ENCODE results near the gene CDK6. TPM values are rescaled to one million over a fixed set of nuclear protein-coding genes. Genes with fewer than 3 reads are reported as not detected.

Gene CDK6
- total and polyA plus RNA-seq, 10 donors, result 0.91 to 37.8 (median 25.5) TPM

DNA sequence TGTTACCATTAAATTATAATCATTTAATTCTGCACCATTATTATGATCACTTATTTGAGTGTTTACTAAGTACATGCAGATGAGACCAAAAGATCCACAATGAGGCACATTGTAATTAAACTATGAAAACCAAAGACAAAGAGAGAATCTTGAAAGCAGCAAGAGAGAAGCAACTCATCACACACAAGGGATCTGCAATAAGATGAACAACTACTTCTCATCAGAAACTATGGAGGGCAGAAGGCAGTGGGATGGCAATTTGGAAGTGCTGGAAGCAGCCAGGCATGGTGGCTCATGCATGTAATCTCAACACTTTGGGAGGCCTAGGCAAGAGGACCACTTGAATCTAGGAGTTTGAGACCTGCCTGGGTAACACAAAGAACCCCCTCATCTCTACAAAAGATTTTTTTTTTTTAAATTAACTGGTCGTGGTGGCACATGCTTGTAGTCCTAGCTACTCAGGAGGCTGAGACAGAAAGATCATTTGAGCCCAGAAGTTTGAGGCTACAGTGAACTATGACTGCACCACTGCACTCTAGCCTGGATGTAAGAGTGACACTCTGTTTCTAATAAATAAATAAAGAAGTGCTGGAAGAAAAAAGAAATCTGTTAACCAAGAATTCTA lies 47.7 kb downstream of the CDK6 start:
- H3K27me3 ChIP-seq (replicated peaks in 1 of 7), result no peaks in the 10 kb centered on the region
- TF ChIP-seq POLR2A (IDR thresholded peaks at IDR 0.05) (no peak), POLR2AphosphoS5 (IDR thresholded peaks at IDR 0.05) (no peak)
- TF ChIP-seq, protein P1, sequence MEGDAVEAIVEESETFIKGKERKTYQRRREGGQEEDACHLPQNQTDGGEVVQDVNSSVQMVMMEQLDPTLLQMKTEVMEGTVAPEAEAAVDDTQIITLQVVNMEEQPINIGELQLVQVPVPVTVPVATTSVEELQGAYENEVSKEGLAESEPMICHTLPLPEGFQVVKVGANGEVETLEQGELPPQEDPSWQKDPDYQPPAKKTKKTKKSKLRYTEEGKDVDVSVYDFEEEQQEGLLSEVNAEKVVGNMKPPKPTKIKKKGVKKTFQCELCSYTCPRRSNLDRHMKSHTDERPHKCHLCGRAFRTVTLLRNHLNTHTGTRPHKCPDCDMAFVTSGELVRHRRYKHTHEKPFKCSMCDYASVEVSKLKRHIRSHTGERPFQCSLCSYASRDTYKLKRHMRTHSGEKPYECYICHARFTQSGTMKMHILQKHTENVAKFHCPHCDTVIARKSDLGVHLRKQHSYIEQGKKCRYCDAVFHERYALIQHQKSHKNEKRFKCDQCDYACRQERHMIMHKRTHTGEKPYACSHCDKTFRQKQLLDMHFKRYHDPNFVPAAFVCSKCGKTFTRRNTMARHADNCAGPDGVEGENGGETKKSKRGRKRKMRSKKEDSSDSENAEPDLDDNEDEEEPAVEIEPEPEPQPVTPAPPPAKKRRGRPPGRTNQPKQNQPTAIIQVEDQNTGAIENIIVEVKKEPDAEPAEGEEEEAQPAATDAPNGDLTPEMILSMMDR (IDR thresholded peaks at IDR 0.05 in 8 of 11, conservative IDR thresholded peaks at IDR 0.05 in 3 of 11), result no peak
- DNase-seq, result no peak
- peaks cover 0 to 17% (median 3%) of the 10 kb centered on the region in 6 donors for H3K4me1 ChIP-seq
- no peak overlapping the region for H3K4me3 ChIP-seq
- no peak overlapping the region for H3K27ac ChIP-seq
- H3K36me3 ChIP-seq, result no peaks in the 10 kb centered on the region
- WGBS, 5 donors, result 83 to 100% (median 88%) methylated on average over 1 of the region's 1 CpG
- intact Hi-C loops (cut with DNase I; ENCODE audit: low total_unique reads), result no loop called here
- peaks cover 0 to 23% (median 18%) of the 10 kb centered on the region in 8 donors for H3K9me3 ChIP-seq

DNA sequence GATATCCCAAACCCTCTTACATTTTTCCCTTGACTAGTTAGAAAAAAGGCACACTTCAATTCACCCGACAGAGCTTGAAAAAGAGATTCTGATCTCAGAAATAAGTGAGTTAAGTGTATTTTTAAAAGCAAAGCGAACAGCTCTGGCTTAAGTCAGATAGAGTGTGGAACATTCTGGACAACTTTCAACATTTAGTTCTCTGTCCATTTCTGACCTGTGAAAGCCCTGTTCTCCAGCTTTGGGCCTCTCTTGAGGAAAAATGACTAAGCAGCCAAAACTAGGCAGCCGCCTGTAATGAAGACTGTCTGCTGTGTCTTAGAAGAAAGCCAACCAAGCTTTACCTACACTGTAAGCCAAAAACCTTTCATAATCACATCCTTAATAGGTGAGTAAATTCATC lies 50.5 kb downstream of the CDK6 start:
- intact Hi-C loops (cut with DNase I; ENCODE audit: low total_unique reads), result no loop called here
- Histone ChIP-seq H3K9me3 (peaks cover 0 to 23% (median 18%) of the 10 kb centered on the region in 8 donors), H3K36me3 (no peaks in the 10 kb centered on the region), H3K27me3 (replicated peaks in 1 of 7) (no peaks in the 10 kb centered on the region), H3K4me3 (no peak overlapping the region), H3K27ac (no peak overlapping the region), H3K4me1 (peaks cover 0 to 31% (median 14%) of the 10 kb centered on the region in 6 donors)
- WGBS, 5 donors, result 76 to 86% (median 82%) methylated on average over 3 of the region's 3 CpGs
- no peak for TF ChIP-seq POLR2A (IDR thresholded peaks at IDR 0.05)
- TF ChIP-seq POLR2AphosphoS5 (IDR thresholded peaks at IDR 0.05), result no peak
- TF ChIP-seq, protein P1 (IDR thresholded peaks at IDR 0.05 in 8 of 11, conservative IDR thresholded peaks at IDR 0.05 in 3 of 11), result no peak
- DNase-seq, result no peak

DNA sequence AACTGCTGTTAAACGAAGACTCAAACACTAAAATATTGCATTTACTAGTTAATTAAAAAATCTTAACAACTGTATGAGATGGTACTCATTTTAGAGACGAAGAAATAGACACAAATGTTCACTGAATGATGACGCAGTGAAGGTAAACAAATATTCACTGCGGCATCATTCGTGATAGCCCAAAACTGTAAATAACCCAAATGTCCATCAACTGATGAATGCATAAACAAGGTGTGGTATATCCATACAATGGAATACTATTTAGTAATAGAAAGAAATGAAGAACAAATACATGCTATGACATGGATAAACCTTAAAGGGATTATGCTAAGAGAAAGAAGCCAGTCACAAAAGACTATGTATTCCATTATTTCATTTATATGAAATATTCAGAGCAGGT lies 51.4 kb downstream of the CDK6 start:
- no peak for DNase-seq
- 89 to 96% (median 95%) methylated on average over 5 of the region's 5 CpGs for WGBS, 5 donors
- Histone ChIP-seq H3K9me3 (peaks cover 0 to 23% (median 18%) of the 10 kb centered on the region in 8 donors), H3K27ac (no peak overlapping the region), H3K4me3 (no peak overlapping the region), H3K4me1 (peaks cover 0 to 41% (median 19%) of the 10 kb centered on the region in 6 donors), H3K27me3 (replicated peaks in 1 of 7) (no peaks in the 10 kb centered on the region), H3K36me3 (no peaks in the 10 kb centered on the region)
- TF ChIP-seq POLR2AphosphoS5 (IDR thresholded peaks at IDR 0.05), result no peak
- no peak for TF ChIP-seq POLR2A (IDR thresholded peaks at IDR 0.05)
- TF ChIP-seq, protein P1 (IDR thresholded peaks at IDR 0.05 in 8 of 11, conservative IDR thresholded peaks at IDR 0.05 in 3 of 11), result no peak
- intact Hi-C loops (cut with DNase I; ENCODE audit: low total_unique reads), result no loop called here

DNA sequence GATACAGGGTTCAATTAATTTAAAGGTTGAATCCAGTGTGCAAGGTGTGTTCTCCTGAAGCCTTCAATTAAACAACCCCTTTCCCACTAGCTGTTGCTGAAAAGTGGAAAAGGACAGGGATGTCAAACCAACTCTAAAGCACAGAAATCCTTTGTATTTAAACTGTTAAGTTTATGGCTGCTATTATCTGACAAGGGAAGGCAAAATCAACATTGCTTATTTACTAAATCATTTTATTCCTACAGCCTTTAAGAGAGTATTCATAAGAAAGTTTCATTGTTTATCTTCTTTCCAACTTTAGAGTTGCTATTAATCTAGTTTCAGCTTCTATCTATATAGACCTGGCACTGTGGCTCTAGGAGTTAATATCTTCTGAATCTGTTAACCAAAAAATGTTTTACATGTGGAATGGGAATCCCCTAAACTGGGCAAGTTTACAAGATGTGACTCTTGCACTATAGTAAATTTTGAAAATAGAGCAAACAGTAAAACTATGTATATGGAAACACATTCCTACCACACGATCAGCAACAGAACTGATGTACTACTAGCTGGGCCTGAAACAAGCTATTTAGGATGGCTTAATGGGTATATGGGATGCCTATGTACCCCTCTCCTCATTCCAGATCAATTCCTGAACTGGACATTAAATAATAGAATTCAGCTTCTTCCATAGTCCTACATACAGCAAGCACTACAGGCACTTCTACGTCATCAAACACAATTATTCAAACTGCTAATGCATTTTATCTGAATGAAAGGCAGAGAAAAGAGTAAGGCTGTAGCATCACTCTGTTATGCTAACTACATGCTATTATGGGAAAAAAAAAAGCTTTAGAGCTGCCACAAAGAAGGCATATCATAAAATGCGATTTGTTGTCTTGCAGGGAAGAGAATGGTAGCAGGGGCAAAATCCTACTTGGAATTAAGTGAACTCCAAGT lies 52.8 kb downstream of the CDK6 start:
- Histone ChIP-seq H3K36me3 (no peaks in the 10 kb centered on the region), H3K27me3 (replicated peaks in 1 of 7) (no peaks in the 10 kb centered on the region), H3K27ac (no peak overlapping the region), H3K4me3 (no peak overlapping the region), H3K9me3 (peaks cover 0 to 11% (median 7%) of the 10 kb centered on the region in 8 donors), H3K4me1 (peaks cover 0 to 55% (median 26%) of the 10 kb centered on the region in 6 donors)
- 84 to 91% (median 90%) methylated on average over 3 of the region's 3 CpGs for WGBS, 5 donors
- TF ChIP-seq POLR2A (IDR thresholded peaks at IDR 0.05), result no peak
- TF ChIP-seq, protein P1 (IDR thresholded peaks at IDR 0.05 in 8 of 11, conservative IDR thresholded peaks at IDR 0.05 in 3 of 11), result no peak
- no peak for TF ChIP-seq POLR2AphosphoS5 (IDR thresholded peaks at IDR 0.05)
- intact Hi-C loops (cut with DNase I; ENCODE audit: low total_unique reads), result no loop called here
- no peak for DNase-seq

Measured in spleen (tissue), 11 donors.